Measurements from ENCODE around the gene TCTN2. TPM values are rescaled to one million over a fixed set of nuclear protein-coding genes. Genes with fewer than 3 reads are reported as not detected.

Gene TCTN2
- total and polyA plus RNA-seq, 2 donors from 2014 or later: 12.5 to 31.6 TPM

GRCh38 chr12:123750159-123750656 lies 79.3 kb downstream of the TCTN2 start:
- TF ChIP-seq CTCF (IDR thresholded peaks at IDR 0.05; ENCODE audit: borderline replicate concordance, extremely low read depth, insufficient read depth): no peak
- no peak for DNase-seq
- Histone ChIP-seq H3K27me3 (ENCODE audit: control insufficient read depth, insufficient read depth, low read length) (no peaks in the 10 kb centered on the region), H3K4me3 (ENCODE audit: low read length in 3 of 3) (no peak overlapping the region), H3K27ac (ENCODE audit: low read depth in 2 of 2, low read length in 2 of 2) (no peak overlapping the region), H3K36me3 (ENCODE audit: control insufficient read depth in 2 of 3, insufficient read depth in 3 of 3, low read length in 3 of 3) (peaks cover 0 to 30% (median 15%) of the 10 kb centered on the region in 3 donors), H3K4me1 (ENCODE audit: control insufficient read depth in 2 of 3, insufficient read depth in 2 of 3, low read depth in 1 of 3, low read length in 3 of 3) (no peaks in the 10 kb centered on the region), H3K9ac (ENCODE audit: low read length in 3 of 3) (no peak overlapping the region), H3K9me3 (ENCODE audit: control insufficient read depth in 2 of 3, insufficient read depth in 1 of 3, low read length in 3 of 3) (no peaks in the 10 kb centered on the region)
- FAIRE-seq: no peak
- intact Hi-C loops (cut with DNase I): no loop called here

GRCh38 chr12:123752046-123752445 lies 81.1 kb downstream of the TCTN2 start:
- FAIRE-seq: no peak
- intact Hi-C loops (cut with DNase I): no loop called here
- H3K4me1 ChIP-seq (ENCODE audit: control insufficient read depth in 2 of 3, insufficient read depth in 2 of 3, low read depth in 1 of 3, low read length in 3 of 3): no peaks in the 10 kb centered on the region

GRCh38 chr12:123754041-123754772 lies 83.3 kb downstream of the TCTN2 start:
- Histone ChIP-seq H3K27ac (ENCODE audit: low read depth in 2 of 2, low read length in 2 of 2) (no peak overlapping the region), H3K9ac (ENCODE audit: low read length in 3 of 3) (no peak overlapping the region), H3K27me3 (ENCODE audit: control insufficient read depth, insufficient read depth, low read length) (no peaks in the 10 kb centered on the region), H3K9me3 (ENCODE audit: control insufficient read depth in 2 of 3, insufficient read depth in 1 of 3, low read length in 3 of 3) (no peaks in the 10 kb centered on the region), H3K4me1 (ENCODE audit: control insufficient read depth in 2 of 3, insufficient read depth in 2 of 3, low read depth in 1 of 3, low read length in 3 of 3) (no peaks in the 10 kb centered on the region), H3K4me3 (ENCODE audit: low read length in 3 of 3) (no peak overlapping the region), H3K36me3 (ENCODE audit: control insufficient read depth in 2 of 3, insufficient read depth in 3 of 3, low read length in 3 of 3) (peaks cover 0 to 20% (median 13%) of the 10 kb centered on the region in 3 donors)
- DNase-seq (no peak), FAIRE-seq (no peak)
- no peak for TF ChIP-seq CTCF (IDR thresholded peaks at IDR 0.05; ENCODE audit: borderline replicate concordance, extremely low read depth, insufficient read depth)
- intact Hi-C loops (cut with DNase I): no loop called here

More at GRCh38 chr12:123752046-123752445, 81.1 kb downstream of the TCTN2 start:
- no peak for DNase-seq
- no peak overlapping the region for H3K9ac ChIP-seq (ENCODE audit: low read length in 3 of 3)
- H3K9me3 ChIP-seq (ENCODE audit: control insufficient read depth in 2 of 3, insufficient read depth in 1 of 3, low read length in 3 of 3): no peaks in the 10 kb centered on the region
- no peaks in the 10 kb centered on the region for H3K27me3 ChIP-seq (ENCODE audit: control insufficient read depth, insufficient read depth, low read length)
- no peak for TF ChIP-seq CTCF (IDR thresholded peaks at IDR 0.05; ENCODE audit: borderline replicate concordance, extremely low read depth, insufficient read depth)
- H3K36me3 ChIP-seq (ENCODE audit: control insufficient read depth in 2 of 3, insufficient read depth in 3 of 3, low read length in 3 of 3): peaks cover 0 to 30% (median 14%) of the 10 kb centered on the region in 3 donors
- H3K4me3 ChIP-seq (ENCODE audit: low read length in 3 of 3): no peak overlapping the region
- no peak overlapping the region for H3K27ac ChIP-seq (ENCODE audit: low read depth in 2 of 2, low read length in 2 of 2)

All from kidney (tissue), 14 donors.